Measurements from ENCODE around the gene RFPL2.
"Not testable (repeated sequence)": the region's sequence is repeated elsewhere in the genome, so short reads cannot be mapped to it uniquely, and the experiment has no call there.

The RFPL2 gene

GRCh38 chr22:32205974-32206773 is 1.3 kb upstream of the RFPL2 start:
- DNase-seq = peak; percentile 55

- DNase-seq = peak; percentile 82
These were observed 625 bp downstream of the RFPL2 start for GRCh38 chr22:32204040-32204855.

GRCh38 chr22:32203181-32204039 is 1.5 kb downstream of the RFPL2 start:
- peak; percentile 20 for DNase-seq

DNA sequence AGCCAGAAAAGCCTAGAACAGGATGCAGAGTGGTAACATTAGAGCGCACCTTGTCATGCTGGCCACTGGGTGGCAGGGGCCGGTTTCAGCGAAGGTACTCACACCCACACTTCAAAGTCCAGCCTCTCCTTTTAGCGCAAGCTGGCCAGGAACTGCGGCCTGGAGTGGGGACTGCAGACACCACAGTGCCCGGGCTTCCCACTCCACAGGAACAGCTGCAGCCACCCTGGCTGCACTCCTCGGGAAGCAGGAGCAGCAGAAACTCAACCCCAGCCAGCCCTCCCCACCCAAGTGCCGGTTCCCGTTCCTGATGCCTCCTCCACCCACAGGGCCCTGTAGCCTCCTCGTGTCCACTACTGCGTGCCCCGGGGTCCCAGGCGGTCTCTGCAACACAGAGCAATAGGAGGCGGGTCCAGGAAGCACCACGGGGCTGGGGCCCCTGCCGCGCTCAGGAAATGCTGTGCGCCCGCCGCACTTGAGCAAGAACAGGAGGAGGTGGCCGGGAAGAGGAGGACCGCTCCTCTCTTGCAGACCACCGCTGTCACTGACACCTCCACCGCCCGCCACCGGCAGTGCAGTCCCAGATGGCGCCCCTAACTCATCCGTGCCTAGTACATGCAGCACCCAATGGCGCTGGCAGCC is 2.2 kb downstream of the RFPL2 start:
- peak; percentile 85 for DNase-seq

DNA sequence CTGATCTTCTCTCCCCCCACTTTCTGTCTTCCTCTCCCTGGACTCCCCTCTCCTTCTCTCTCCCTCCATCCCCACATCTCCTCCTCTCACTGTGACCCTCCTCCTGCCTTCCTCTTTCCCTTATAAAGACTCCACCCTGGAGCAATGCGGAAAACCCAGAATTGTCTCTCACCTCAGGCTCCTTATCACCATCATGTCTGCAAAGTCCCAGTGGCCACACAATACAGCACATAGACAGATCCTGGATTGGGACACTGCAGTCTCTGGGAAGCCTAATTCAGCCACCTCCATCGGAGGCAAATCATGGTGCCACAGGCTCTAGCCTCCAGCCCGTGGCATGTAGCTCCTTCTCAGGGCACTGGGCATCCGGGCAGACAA is 2.7 kb downstream of the RFPL2 start:
- no peak for DNase-seq

GRCh38 chr22:32200752-32201151 is 4.1 kb downstream of the RFPL2 start:
- DNase-seq = no peak

DNA sequence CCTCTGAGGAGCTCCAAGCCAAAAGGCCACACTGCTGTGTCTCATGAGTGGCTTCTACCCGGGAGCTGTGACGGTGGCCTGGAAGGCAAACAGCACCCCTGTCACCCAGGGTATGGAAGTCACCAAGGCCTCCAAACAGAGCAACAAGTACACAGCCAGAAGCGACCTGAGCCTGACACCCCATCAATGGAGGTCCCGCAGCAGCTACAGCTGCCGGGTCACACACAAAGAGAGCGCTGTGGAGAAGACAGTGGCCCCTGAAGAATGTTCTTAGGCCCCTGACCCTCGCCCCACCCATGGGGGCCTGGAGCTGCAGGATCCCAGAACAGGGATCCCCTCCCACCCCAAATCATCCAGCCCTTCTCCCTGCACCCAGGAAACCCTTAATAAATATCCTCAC is 4.9 kb downstream of the RFPL2 start:
- no peak for DNase-seq

- no peak for DNase-seq
These were observed 5.5 kb downstream of the RFPL2 start for GRCh38 chr22:32199341-32199740.

DNA sequence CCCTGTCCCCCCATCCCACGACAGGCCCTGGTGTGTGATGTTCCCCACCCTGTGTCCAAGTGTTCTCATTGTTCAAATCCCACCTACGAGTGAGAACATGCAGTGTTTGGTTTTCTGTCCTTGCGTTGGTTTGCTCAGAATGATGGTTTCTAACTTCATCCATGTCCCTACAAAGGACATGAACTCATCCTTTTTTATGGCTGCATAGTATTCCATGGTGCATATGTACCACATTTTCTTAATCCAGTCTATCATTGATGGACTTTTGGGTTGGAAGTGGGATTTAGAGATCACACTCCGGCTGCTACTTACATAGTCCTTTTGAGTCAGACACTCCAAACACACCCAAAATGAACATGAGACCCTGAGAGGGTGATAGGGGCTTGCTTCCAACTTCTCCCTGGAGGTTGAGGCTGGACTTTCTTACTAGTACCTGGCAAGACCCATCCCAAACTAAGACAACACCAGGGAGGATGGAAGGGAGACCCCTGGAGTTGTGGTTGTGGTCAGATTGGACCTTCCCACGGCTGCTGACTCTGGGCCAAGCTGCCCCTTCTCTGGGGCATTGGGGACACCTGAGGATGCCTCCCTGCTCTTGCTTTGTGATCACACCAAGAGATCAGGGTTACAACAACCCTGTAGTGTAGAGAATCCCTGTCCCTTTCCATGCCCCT is 7.2 kb downstream of the RFPL2 start:
- not testable (repeated sequence) for DNase-seq

GRCh38 chr22:32195900-32196299 is 9.0 kb downstream of the RFPL2 start:
- DNase-seq = not testable (repeated sequence)

- DNase-seq = not testable (repeated sequence)
These were observed 11.5 kb downstream of the RFPL2 start for GRCh38 chr22:32193346-32193745.

DNA sequence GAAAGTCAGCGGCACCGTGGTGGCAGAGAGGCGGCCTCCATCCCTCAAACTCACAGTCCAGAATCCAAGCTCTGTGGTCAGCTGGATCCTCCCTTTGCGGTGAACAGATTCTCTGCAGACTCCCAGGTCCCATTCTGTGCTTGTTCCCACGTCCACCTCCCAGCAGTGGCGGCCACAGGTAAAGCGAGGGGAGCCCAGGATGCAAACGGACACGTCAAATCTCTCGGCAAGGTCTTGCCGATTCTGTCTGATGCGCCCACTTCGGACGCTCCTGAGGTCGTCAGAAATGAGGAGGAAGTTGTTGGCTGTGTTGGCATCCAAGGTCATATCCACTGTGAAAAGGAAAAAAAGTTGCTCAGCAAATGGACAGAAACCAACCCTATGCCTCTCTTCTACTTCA is 13.9 kb downstream of the RFPL2 start:
- DNase-seq = not testable (repeated sequence)

GRCh38 chr22:32185821-32186220 is 19.1 kb downstream of the RFPL2 start:
- DNase-seq = peak; percentile 24

GRCh38 chr22:32183625-32184024 is 21.2 kb downstream of the RFPL2 start:
- DNase-seq = no peak

- no peak for DNase-seq
These were observed 23.8 kb downstream of the RFPL2 start for GRCh38 chr22:32181043-32181442.

GRCh38 chr22:32177221-32177765 is 27.6 kb downstream of the RFPL2 start:
- DNase-seq = peak; percentile 24

GRCh38 chr22:32175683-32176644 is 28.9 kb downstream of the RFPL2 start:
- DNase-seq = peak; percentile 45

- DNase-seq = no peak
These were observed 29.8 kb downstream of the RFPL2 start for GRCh38 chr22:32175115-32175514.

GRCh38 chr22:32165681-32166080 is 39.2 kb downstream of the RFPL2 start:
- DNase-seq = no peak

DNA sequence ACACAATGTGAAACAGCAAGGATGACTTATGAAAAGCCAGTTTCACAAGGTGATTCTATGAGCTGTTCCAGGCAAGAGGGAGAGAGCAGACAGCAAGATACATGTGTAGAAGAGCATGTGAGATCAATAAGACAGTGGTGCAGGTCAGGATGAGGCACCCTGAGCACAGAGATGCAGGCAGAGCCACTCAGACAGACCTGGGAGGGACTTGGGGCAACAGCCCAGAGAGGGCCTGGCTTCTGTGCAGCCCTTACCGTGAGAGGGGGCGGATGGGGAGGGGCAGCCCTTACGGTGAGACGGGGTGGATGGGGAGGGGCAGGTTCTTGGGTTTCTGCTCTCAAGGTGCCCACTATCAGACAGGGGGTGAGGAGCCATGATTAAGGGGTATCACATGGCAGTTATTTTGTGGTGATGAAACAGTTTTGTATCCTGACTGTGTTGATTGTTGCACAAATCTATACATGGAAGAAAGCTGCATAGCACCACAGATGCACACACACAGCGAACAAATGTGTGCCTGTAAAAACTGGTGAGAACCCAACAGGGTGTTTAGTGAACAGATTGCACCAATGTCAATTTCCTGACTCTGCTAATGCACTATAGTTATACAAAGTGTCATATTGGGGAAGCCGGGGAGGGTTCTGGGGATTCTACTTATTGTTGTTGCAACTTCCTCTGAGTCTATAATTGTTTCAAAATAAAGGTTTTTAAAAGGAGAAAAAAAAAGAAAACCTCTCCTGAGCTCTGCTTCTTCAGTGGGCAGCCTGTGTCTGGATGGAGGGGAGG is 40.6 kb downstream of the RFPL2 start:
- DNase-seq = no peak

All from DMS53 (cell line).